ENCODE data around the gene SUN2.
A peak's percentile ranks its signal among the peaks of the same experiment; 100 is the strongest.

SUN2 gene

GRCh38 chr22:38734421-38735100 lies 21.2 kb downstream of the SUN2 start:
- peak; percentile 66 for DNase-seq

- no peak for DNase-seq
These were observed 21.9 kb downstream of the SUN2 start for GRCh38 chr22:38733724-38734381.

- peak; percentile 72 for DNase-seq
These were observed 22.5 kb downstream of the SUN2 start for GRCh38 chr22:38733329-38733723.

- DNase-seq = no peak
These were observed 23.5 kb downstream of the SUN2 start for GRCh38 chr22:38732251-38732815.

GRCh38 chr22:38731703-38732161 lies 24.1 kb downstream of the SUN2 start:
- no peak for DNase-seq

GRCh38 chr22:38730411-38730871 lies 25.4 kb downstream of the SUN2 start:
- DNase-seq = no peak

- no peak for DNase-seq
These were observed 25.9 kb downstream of the SUN2 start for GRCh38 chr22:38729946-38730345.

- DNase-seq = no peak
These were observed 26.7 kb downstream of the SUN2 start for GRCh38 chr22:38728871-38729796.

GRCh38 chr22:38727530-38728451 lies 28.0 kb downstream of the SUN2 start:
- no peak for DNase-seq

- DNase-seq = no peak
These were observed 28.7 kb downstream of the SUN2 start for GRCh38 chr22:38727123-38727522.

- no peak for DNase-seq
These were observed 29.7 kb downstream of the SUN2 start for GRCh38 chr22:38725900-38726655.

GRCh38 chr22:38724926-38725571 lies 30.7 kb downstream of the SUN2 start:
- peak; percentile 83 for DNase-seq

- DNase-seq = no peak
These were observed 31.6 kb downstream of the SUN2 start for GRCh38 chr22:38724176-38724575.

- no peak for DNase-seq
These were observed 34.2 kb downstream of the SUN2 start for GRCh38 chr22:38721551-38721950.

- no peak for DNase-seq
These were observed 35.4 kb downstream of the SUN2 start for GRCh38 chr22:38720350-38720749.

- DNase-seq = no peak
These were observed 36.6 kb downstream of the SUN2 start for GRCh38 chr22:38719196-38719595.

- DNase-seq = no peak
These were observed 37.4 kb downstream of the SUN2 start for GRCh38 chr22:38718414-38718813.

- no peak for DNase-seq
These were observed 38.6 kb downstream of the SUN2 start for GRCh38 chr22:38717244-38717643.

GRCh38 chr22:38716826-38717225 lies 39.0 kb downstream of the SUN2 start:
- no peak for DNase-seq

GRCh38 chr22:38716271-38716670 lies 39.5 kb downstream of the SUN2 start:
- no peak for DNase-seq

- DNase-seq = no peak
These were observed 39.9 kb downstream of the SUN2 start for GRCh38 chr22:38715852-38716251.
